Endothelial cell of umbilical vein (primary cell): ENCODE results near the gene ART5. TPM values are rescaled to one million over a fixed set of nuclear protein-coding genes. Genes with fewer than 3 reads are reported as not detected.

Experiments used
- BruUV-seq: library from RNA; stranded (reverse); fragments of 400-500 nt; replicated peaks from 2 replicates; lab custom pipeline; 2021; lab: Mats Ljungman, UMichigan
- CTCF ChIA-PET: fragments of 300-600, 350-600 bp; sonication (Branson Sonifier 250); formaldehyde crosslinking; loops from one replicate; lab custom pipeline; 2021; ENCODE audit warnings: antibody characterized with exemption, inconsistent platforms; lab: Charles Lee
- POLR2A ChIA-PET: fragments of 300-600, 350-600 bp; sonication (Branson Sonifier 250); formaldehyde crosslinking; loops from one replicate; lab custom pipeline; 2021; ENCODE audit warnings: antibody characterized with exemption, inconsistent platforms; lab: Charles Lee
- DNase-seq: peaks from one replicate; pipeline ENCODE4 v3.0.0-alpha.2; 2011; ENCODE audit warnings: low read depth, low spot score
- FAIRE-seq: peaks from 2 replicates; lab custom pipeline; 2011; peaks lifted over from hg19 to GRCh38; lab: Jason Lieb, UNC
- H2AFZ ChIP-seq: 2 replicates; pipeline ENCODE4 v1.6.0; 2012; ENCODE audit warnings: low read depth, low read length, control low read depth, inconsistent platforms
- H3K27ac ChIP-seq: 2 replicates; pipeline ENCODE4 v1.5.1; 2011; ENCODE audit warnings: low read depth, mild to moderate bottlenecking, control low read depth, low read length, moderate library complexity; ENCODE audit not compliant: insufficient read depth
- H3K27me3 ChIP-seq, 2 experiments: 2 replicates each; pipeline versions ENCODE4 v1.6.0 to v1.6.1; 2011; ENCODE audit warnings: low read length in 2 of 2, mixed read lengths in 1 of 2; ENCODE audit not compliant: control insufficient read depth in 2 of 2, insufficient read depth in 2 of 2
- H3K36me3 ChIP-seq, 2 experiments: 2 replicates in 1 of 2; 3 replicates in 1 of 2; pipeline ENCODE4 v1.5.1; 2011; ENCODE audit warnings: low read length in 2 of 2, mild to moderate bottlenecking in 1 of 2, moderate library complexity in 1 of 2; ENCODE audit not compliant: control insufficient read depth in 2 of 2, insufficient read depth in 2 of 2; ENCODE audit errors: extremely low read depth in 1 of 2
- H3K4me1 ChIP-seq: 3 replicates; pipeline ENCODE4 v1.5.1; 2011; ENCODE audit warnings: mild to moderate bottlenecking, low read length; ENCODE audit not compliant: control insufficient read depth, insufficient read depth; ENCODE audit errors: extremely low read depth
- H3K4me2 ChIP-seq: 2 replicates; pipeline ENCODE4 v1.6.1; 2011; ENCODE audit warnings: low read length, control low read depth, mixed read lengths; ENCODE audit not compliant: insufficient read depth
- H3K4me3 ChIP-seq, 3 experiments: fragments of 200-600 bp in 1 of 3; sonication (generic), shearing (Covaris generic) in 1 of 3; replicated peaks in 1 of 3; 2 replicates each; pipeline ENCODE4 v1.5.1; 2011 to 2016; ENCODE audit warnings: control low read depth in 3 of 3, low read length in 3 of 3, mild to moderate bottlenecking in 2 of 3, inconsistent platforms in 1 of 3, low read depth in 1 of 3, moderate library complexity in 1 of 3; ENCODE audit not compliant: insufficient read depth in 1 of 3
- H3K79me2 ChIP-seq: 2 replicates; pipeline ENCODE4 v1.6.0; 2012; ENCODE audit warnings: low read length, inconsistent platforms; ENCODE audit not compliant: control insufficient read depth, insufficient read depth
- H3K9ac ChIP-seq: replicated peaks from 2 replicates; pipeline ENCODE3; 2011; ENCODE audit warnings: low read length, control low read depth; ENCODE audit not compliant: insufficient read depth; ENCODE audit errors: extremely low read depth
- H3K9me1 ChIP-seq: replicated peaks from 3 replicates; pipeline ENCODE4 v1.6.0; 2011; ENCODE audit warnings: mild to moderate bottlenecking, low read length; ENCODE audit not compliant: control insufficient read depth, insufficient read depth; ENCODE audit errors: extremely low read depth
- H3K9me3 ChIP-seq: replicated peaks from 2 replicates; pipeline ENCODE4 v1.5.1; 2012; ENCODE audit warnings: low read length, inconsistent platforms; ENCODE audit not compliant: control insufficient read depth, insufficient read depth
- H4K20me1 ChIP-seq: replicated peaks from 2 replicates; pipeline ENCODE3; 2011; ENCODE audit warnings: mild to moderate bottlenecking, low read length; ENCODE audit not compliant: control insufficient read depth, insufficient read depth; ENCODE audit errors: extremely low read depth
- CTCF ChIP-seq, 2 donors: IDR thresholded peaks; 1 replicate in 1 of 2; 2 replicates in 1 of 2; pipeline ENCODE4 v1.5.1; 2011; ENCODE audit warnings: low read length in 2 of 2, mild to moderate bottlenecking in 2 of 2, moderate library complexity in 2 of 2, control low read depth in 1 of 2, inconsistent platforms in 1 of 2, low read depth in 1 of 2; ENCODE audit not compliant: insufficient read depth in 1 of 2; ENCODE audit errors: extremely low read depth in 1 of 2
- EZH2 ChIP-seq: IDR thresholded peaks from 2 replicates; pipeline ENCODE4 v1.6.1; 2012; ENCODE audit warnings: borderline replicate concordance, low read depth, mild to moderate bottlenecking, moderate library complexity, low read length, inconsistent platforms; ENCODE audit not compliant: severe bottlenecking
- FOS ChIP-seq: IDR thresholded peaks from 2 replicates; pipeline ENCODE4 v1.6.1; 2011; ENCODE audit warnings: mild to moderate bottlenecking, low read length, moderate library complexity, borderline replicate concordance; ENCODE audit not compliant: insufficient read depth
- GATA2 ChIP-seq: IDR thresholded peaks from 2 replicates; pipeline ENCODE4 v1.7.0; 2011; ENCODE audit warnings: low read depth, mild to moderate bottlenecking, moderate library complexity, mixed read lengths, low read length; ENCODE audit not compliant: insufficient read length, insufficient read depth
- JUN ChIP-seq: IDR thresholded peaks from 2 replicates; pipeline ENCODE4 v1.6.1; 2011; ENCODE audit warnings: borderline replicate concordance, low read depth; ENCODE audit not compliant: insufficient read length, insufficient read depth
- MAX ChIP-seq: IDR thresholded peaks from 2 replicates; pipeline ENCODE4 v1.6.1; 2011; ENCODE audit not compliant: insufficient read depth, insufficient read length
- MYC ChIP-seq: IDR thresholded peaks from one replicate; pipeline ENCODE4 v1.6.1; 2011; ENCODE audit warnings: mild to moderate bottlenecking, low read depth, low read length
- POLR2A ChIP-seq: IDR thresholded peaks from 2 replicates; pipeline ENCODE4 v1.6.1; 2012; ENCODE audit warnings: low read depth, mild to moderate bottlenecking, control low read depth, low read length
- POLR2AphosphoS5 ChIP-seq: IDR thresholded peaks from 2 replicates; pipeline ENCODE4 v1.6.1; 2012; ENCODE audit warnings: low read depth, mild to moderate bottlenecking, control low read depth, low read length, moderate library complexity; ENCODE audit not compliant: insufficient read depth
- dilution Hi-C: fragments of 300-500 bp; cut with MboI; formaldehyde crosslinking; loops from one replicate; pipeline ENCODE4 v1.15.0; 2019; ENCODE audit warnings: low sequenced_read_pairs; ENCODE audit not compliant: extremely low pct_ligation_motif_present
- intact Hi-C: fragments of 100-400 bp; cut with micrococcal nuclease; formaldehyde crosslinking; loops from one replicate; pipeline ENCODE4 v1.10.0; 2022
- polyA plus RNA-seq, 4 experiments: library from polyadenylated mRNA; depleted of rRNA in 3 of 4; stranded (reverse) in 3 of 4; unstranded in 1 of 4; fragments of >200 nt; gene quantifications; 2 replicates each; pipeline versions ENCODE4 v1.2.1 to v1.2.3, GENCODE V29; 2011 to 2012; ENCODE audit warnings: missing spikeins in 1 of 4
- total RNA-seq: library from RNA; stranded (reverse); gene quantifications from 2 replicates; pipeline ENCODE4 v1.2.3, GENCODE V29; 2021

The ART5 gene
- total and polyA plus RNA-seq, 2 donors (not counting 3 experiments of a cell fraction or from before 2014, with no cell fraction given): not detected

- no TSS peak for BruUV-seq
- dilution Hi-C loops: no loop called here
- H3K4me1 ChIP-seq: no peaks in the 10 kb centered on the region
- TF ChIP-seq POLR2AphosphoS5 (no peak), GATA2 (no peak), EZH2 (no peak), JUN (no peak), CTCF (IDR thresholded peaks at IDR 0.05; ENCODE audit: extremely low read depth in 1 of 2, insufficient read depth in 1 of 2, low read depth in 1 of 2, low read length in 2 of 2) (no peak), FOS (no peak), MYC (no peak), POLR2A (no peak), MAX (no peak)
- POLR2A ChIA-PET: no interaction called here
- DNase-seq: no peak
- no peaks in the 10 kb centered on the region for H3K9me3 ChIP-seq
- no peaks in the 10 kb centered on the region for H3K79me2 ChIP-seq
- intact Hi-C loops: no loop called here
- no peaks in the 10 kb centered on the region for H3K27me3 ChIP-seq
- no peak overlapping the region for H3K9ac ChIP-seq
- no peaks in the 10 kb centered on the region for H3K9me1 ChIP-seq
- CTCF ChIA-PET: interaction anchor here (0.6 kb wide), 2 partner anchors 107 to 373 kb away, joined by 4 read pairs; no protein-coding TSS in a partner anchor
- no peak overlapping the region for H3K4me2 ChIP-seq
- no peaks in the 10 kb centered on the region for H4K20me1 ChIP-seq
- H3K4me3 ChIP-seq: no peak overlapping the region
- H3K27ac ChIP-seq: no peak overlapping the region
- peaks cover 32% of the 10 kb centered on the region in 2 experiments for H3K36me3 ChIP-seq
- no peak for FAIRE-seq
- no peak overlapping the region for H2AFZ ChIP-seq
Measured at GRCh38 chr11:3684129-3684818, 42.5 kb upstream of the ART5 start.
